GM03348 (cell line): Measurements from ENCODE around the gene COL4A4.

Source experiments
- DNase-seq: peaks from one replicate; pipeline ENCODE4 v3.0.0; 2012; ENCODE audit warnings: low spot score

COL4A4 gene

DNA sequence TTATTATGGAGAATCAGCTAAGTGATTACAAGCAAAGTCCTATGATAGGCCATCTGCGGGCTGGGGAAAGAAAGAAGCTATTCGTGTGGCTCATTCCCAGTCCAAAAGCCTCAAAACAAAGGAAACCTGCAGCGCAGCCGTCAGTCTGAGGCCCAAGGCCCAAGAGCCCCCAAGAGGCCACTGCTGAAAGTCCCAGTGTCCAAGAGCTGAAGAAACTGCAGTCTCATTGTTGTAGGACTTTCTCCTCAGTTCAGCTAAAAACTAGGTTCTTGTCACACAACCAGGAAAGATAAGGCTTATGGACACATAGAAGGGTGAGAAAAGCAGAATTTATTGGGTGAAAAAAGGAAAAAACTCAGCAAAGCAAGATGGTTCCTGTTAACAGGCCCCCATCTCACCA, 185.0 kb downstream of the COL4A4 start:
- DNase-seq: no peak

DNA sequence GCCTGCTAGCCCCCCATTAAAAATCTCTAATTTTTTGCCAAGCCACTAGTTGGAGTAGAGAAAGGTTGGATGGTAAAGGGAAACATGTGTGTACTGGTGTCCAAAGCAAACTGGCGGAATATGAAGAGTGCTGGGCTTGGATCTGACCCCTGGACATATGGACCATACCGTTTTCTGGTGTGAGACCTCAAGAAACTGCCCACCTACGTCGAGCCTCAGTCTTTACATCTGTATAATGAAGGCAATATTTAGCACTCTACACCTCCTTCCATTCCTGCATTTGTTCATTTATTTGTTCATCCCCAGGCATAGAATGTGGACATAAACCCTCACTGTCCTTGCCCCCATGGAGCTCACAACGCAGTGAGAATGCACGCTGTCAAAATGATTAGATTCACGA, 185.7 kb downstream of the COL4A4 start:
- DNase-seq: no peak

DNA sequence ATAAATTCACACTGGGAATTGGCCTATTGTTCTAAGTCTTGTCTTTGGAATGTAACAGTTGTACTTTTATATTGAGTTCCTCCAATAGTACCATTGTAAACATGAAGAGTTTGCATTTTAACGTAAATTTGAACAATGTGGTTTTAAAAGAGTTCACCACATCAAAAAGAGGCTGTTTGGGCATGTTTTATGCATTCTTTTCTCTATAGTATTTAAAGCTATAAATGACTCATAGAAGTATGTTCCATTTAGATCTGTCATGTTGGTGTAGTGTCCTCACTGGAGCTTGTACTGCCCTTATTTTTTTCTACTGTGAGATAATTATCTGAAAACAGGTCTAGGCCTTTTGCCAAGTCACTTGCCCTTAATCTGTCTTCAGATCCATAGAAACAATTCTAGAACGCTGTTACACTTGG, 186.2 kb downstream of the COL4A4 start:
- DNase-seq: no peak

DNA sequence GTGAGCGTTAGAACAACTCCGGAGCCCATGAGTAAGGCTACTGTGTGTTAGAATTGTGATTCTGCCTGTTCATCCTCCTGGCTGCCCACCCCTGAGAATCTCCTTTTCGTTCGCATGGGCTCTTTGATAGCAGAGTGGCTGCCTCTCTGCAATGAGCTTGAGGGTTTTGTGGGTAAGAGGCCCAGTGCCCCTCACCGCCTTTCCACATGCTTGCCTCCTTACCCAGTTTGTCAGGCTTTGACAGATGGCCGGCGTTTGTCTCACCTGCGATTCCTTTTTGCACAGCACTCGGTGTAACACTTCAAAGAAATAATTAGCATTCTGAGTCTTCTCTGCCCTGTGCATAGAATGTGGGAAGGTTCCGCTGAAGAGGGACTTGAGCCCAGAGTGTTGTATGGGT, 190.2 kb downstream of the COL4A4 start:
- no peak for DNase-seq

DNA sequence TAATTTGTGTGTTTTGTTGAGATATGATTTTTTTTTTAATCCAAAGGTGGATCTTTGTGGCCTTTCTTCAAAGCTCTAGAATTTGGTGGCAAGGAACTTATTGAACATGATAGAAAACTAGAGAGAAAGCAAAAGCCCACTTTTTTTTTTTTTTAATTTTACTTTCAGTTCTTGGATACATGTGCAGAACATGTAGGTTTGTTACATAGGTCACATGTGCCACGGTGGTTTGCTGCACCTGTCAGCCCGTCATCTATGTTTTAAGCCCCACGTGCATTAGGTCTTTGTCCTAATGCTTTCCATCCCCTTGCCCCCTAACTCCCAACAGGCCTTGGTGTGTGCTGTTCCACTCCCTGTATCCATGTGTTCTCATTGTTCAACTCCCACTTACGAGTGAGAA, 192.2 kb downstream of the COL4A4 start:
- DNase-seq: no peak

DNA sequence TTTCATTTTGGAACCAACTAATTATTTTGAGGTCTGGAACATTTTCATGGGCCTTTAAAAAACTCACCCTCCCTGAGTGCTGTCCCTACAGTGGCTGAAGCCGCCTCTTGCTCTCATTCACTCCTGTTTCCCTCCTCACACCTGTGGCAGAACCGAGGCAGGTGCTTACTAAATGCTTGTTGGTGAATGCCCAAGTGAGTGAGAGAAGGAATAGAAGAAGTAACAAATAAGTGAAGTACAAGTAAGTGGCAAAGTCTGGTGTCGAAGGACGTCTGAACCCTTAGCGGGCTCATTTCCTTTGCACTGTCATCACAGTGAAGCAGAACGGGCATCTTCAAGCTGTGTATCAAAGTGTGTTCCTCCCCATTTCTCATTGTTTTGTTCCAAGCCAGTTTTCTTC, 192.9 kb downstream of the COL4A4 start:
- no peak for DNase-seq

DNA sequence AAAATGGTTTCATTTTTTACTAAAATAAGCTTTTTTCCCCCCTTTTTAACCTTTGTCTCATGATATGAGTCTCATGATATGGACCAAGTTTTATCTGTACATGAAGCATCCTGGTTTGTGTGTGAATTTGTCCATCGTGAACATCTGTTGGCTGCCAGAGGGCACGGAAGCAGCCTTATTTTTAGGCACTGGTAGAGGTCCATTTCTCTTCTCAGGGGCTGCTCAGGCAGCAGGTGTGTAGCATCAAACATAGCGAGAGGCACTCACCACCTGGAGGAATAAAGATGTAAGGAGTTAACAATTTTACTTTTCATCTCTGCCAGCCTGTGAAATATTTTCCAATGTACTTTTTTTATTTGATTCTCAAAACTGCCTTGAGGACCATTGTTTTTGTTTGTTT, 193.6 kb downstream of the COL4A4 start:
- DNase-seq: no peak

DNA sequence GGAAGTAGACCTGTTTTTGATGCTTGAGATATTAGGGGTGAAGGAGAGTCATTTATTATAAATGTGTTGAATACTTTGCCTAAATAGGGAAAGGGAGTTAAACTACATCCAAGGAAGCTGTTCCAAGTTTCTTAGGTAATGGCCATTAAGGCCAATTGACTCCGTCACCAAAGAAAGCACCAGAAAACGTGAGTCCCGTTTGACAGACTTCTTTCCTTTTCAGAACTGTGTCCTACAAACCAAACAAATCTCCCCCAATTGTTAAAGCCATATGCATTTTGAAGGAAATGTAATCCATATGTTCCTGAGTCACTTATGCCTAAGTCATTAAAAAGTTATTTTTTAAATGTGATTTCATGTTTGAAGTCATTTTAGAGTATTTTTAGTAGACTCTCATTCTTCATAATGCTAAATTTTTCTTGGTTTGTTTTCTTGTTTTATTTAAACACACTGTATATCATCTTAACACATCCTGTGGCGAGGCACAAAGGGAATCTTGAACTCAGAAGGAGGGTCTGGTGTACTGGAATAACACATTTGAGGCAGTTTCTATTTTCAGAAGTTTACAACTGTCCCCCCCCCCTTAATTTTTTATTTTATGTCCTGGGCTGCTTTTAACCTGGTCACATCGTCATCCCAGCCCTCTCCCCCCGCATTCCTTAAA, 194.5 kb downstream of the COL4A4 start:
- no peak for DNase-seq

DNA sequence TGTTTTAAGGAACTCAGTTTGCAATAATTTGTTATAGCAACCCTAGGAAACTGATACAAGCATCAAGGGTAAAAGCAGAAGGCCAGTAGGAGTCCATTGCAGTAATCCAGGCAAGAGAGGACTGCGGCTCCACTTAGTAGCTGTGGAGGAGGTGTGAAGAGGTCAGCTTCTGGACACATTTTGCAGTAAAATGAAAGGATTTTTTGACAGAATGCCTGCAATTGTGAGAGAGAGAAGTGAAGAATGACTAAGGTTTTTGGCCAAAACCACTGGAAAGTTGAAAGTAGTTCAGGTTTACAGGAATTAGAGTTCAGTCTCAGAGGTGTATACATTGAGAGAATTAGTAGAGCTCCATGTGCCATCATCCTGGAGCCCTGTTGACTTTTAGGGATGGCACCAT, 198.6 kb downstream of the COL4A4 start:
- no peak for DNase-seq

DNA sequence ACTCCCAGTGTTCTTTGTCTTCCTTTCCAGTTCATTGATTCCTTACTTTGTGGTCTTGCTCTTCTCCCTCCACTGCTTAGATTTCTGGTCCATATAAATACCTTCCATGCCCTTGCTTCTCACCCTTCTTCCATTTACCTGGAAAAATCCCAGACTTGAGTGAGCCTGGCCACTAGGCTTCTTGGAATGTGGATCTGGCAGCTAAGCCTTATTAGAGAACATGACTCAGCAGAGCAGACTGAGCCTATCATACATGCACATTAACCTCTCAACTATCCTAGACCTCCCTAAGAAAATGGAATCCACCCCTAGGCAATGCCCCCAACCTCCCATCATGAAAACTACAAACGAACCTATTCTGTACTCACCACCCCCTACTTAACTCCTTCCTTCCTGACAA, 200.5 kb downstream of the COL4A4 start:
- peak; percentile 67 for DNase-seq

DNA sequence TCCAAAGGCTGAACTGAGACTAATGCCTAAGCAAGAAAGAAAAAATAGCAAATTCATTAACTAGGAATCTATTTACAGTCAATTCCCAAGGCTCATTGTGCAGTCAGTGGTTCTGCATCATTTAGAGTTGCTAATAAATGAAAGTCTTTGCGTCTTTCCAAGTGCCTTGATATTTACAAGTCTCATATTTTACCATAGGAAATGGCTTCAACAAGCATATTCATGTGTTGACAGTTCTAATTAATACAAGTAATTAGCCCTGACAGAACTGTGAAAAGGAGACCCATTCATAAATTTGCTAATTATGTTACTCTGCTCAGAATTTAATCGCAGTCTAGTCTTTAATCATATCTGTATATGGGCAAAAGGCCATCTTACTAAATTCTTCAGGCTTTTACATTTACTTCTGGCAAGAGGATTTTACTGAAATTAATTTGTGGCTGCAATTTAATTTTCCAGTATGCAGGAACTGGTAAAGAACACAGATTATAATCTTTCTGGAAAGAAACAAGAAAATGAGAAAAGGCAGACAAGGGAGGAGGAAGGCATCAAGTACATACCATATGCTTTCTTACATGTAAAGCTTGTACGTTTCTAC, 201.7 kb downstream of the COL4A4 start:
- no peak for DNase-seq

DNA sequence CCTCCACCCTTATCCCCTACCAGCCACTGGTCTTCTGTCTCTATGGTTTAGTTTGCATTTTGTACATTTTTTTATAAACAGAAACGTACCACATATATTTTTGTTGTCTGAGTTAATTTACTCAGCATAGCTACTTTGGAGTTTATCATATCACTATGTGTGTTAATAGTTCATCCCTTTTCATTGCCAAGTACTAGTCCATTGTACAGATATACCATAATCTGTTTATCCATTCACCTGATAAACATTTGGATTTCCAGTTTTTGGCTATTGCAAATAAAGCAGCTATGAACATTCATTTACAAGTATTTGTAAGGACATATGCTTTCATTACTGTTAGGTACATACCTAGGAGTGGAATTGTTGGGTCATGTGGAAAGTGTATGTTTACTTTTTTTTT, 204.6 kb downstream of the COL4A4 start:
- DNase-seq: no peak

DNA sequence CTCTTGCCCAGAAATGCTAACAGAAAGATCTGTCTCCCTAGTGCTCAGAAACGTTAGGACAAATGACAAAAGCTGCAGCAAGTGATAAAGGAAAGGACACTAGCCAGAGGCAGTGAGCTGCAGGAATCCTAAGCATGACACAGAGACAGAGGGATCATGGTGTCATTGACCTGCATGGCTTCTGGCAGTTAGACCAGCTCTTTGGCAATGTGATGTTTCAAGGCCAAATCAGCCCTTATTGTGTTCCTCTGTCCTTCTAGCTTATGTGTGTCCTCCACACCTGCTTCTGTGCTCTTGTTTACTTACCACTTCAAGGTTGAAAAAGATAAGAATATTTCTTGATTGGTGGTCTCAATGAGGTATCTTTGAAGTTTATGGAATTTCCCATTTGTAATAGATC, 207.3 kb downstream of the COL4A4 start:
- no peak for DNase-seq

DNA sequence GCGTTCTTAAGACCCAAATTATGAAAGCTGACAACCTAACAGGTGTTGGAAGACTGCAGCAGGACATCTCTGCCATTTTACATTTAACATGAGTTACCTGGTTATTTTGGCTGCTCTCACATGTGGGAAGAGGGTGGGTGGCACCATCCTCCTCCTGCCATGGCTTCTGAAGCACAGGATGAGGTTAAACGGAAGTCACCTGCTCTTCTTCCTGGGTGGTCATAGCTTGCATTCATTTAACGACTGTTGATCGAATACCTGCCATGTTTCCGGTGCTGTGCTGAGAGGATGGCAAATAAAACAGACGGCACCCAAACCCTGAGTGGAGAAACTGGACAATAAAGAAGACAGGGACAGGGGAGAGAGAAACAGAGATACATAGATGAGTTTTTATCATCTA, 210.2 kb downstream of the COL4A4 start:
- no peak for DNase-seq

DNA sequence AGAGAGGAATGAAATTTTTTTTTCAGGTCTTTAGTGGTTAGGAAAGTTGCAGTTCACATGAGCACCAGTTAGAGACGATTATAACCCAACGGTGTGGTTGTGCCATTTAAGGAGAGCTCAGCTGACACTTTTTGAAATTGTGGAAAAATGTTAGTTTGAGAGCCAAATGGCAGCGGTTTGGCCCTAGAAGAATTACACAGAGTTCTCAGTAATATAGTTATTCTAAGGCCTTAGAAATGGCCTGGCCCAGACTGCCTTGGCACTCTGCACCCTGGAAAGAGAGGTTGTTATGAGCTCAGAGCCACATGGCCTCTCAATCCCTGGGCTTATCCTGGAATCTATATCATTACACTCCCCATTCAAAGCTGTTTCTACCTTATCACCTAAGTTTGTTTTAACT, 210.8 kb downstream of the COL4A4 start:
- DNase-seq: peak; percentile 45
